AG09309 (cell line): ENCODE data around the gene EXOSC5.

Experiments
- DNase-seq: peaks from one replicate; pipeline ENCODE4 v3.0.0-alpha.2; 2010; ENCODE audit warnings: low read depth
- H3K4me3 ChIP-seq: 2 replicates; pipeline ENCODE4 v1.5.1; 2011; ENCODE audit warnings: mild to moderate bottlenecking, low read depth, low read length, moderate library complexity; ENCODE audit not compliant: control insufficient read depth
- CTCF ChIP-seq: IDR thresholded peaks from 2 replicates; pipeline ENCODE4 v1.5.1; 2011; ENCODE audit warnings: mild to moderate bottlenecking, low read depth, low read length, inconsistent platforms; ENCODE audit not compliant: insufficient read depth, control insufficient read depth; ENCODE audit errors: missing control alignments

The EXOSC5 gene

DNA sequence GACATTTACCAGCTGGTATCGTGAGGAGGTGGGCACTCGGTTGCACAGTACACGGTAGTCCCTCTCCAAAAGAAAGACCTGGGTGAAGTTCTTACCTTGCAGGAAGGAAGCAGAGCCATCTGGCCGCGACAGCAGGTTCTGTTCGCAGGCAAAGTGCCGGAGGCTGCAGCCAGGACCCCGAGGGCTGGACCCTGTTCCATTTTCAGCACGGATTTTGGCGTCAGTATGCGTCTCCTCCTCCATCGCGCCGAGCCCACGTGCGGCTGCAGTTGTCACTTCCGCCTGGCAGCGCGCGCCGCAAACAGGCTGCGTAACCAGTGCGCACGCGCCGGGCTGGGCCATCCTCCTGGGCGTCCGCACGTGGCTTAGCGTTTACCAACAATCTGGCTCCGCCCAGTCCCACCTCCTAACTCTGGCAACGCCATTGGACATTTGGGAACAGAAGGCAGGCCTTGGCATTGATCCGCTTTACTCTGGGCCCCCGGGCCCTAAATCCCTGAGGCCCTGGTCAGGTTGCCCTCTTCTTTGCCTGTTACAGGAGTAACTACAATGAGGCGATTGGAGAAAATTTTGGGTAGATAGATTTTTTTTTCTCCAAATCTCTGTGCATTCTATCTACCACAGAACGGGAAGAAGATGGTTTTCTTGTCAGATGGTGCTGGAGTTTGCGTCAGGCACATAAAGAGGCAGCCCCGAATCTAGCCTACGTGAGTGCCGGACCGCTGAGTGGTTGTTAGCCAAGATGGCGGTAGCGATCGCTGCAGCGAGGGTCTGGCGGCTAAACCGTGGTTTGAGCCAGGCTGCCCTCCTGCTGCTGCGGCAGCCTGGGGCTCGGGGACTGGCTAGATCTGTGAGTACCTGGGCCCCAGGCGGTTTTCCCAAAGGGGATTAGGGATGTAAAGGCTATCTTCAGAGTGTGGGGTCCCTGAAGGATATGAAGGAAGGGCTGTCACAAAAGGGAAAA lies at the start of gene EXOSC5, which contains the start of gene BCKDHA:
TSS of gene EXOSC5 (minus strand) at position 274 of the 964 bp plus-strand sequence. CDS start at position 243, 31 bp downstream.
TSS of gene BCKDHA (plus strand) at position 733 of the 964 bp plus-strand sequence. CDS start at position 743, 10 bp downstream.
- peak within 1 kb of the TSS; percentile 88 for H3K4me3 ChIP-seq
- TF ChIP-seq CTCF: no peak
- peak; percentile 99 for DNase-seq

GRCh38 chr19:41445575-41445974 lies 48.4 kb upstream of the EXOSC5 start:
- TF ChIP-seq CTCF: no peak
- H3K4me3 ChIP-seq: no peak overlapping the region

GRCh38 chr19:41443813-41444455 lies 46.8 kb upstream of the EXOSC5 start:
- no peak overlapping the region for H3K4me3 ChIP-seq
- DNase-seq: no peak
- TF ChIP-seq CTCF: no peak

More at GRCh38 chr19:41445575-41445974, 48.4 kb upstream of the EXOSC5 start:
- no peak for DNase-seq

DNA sequence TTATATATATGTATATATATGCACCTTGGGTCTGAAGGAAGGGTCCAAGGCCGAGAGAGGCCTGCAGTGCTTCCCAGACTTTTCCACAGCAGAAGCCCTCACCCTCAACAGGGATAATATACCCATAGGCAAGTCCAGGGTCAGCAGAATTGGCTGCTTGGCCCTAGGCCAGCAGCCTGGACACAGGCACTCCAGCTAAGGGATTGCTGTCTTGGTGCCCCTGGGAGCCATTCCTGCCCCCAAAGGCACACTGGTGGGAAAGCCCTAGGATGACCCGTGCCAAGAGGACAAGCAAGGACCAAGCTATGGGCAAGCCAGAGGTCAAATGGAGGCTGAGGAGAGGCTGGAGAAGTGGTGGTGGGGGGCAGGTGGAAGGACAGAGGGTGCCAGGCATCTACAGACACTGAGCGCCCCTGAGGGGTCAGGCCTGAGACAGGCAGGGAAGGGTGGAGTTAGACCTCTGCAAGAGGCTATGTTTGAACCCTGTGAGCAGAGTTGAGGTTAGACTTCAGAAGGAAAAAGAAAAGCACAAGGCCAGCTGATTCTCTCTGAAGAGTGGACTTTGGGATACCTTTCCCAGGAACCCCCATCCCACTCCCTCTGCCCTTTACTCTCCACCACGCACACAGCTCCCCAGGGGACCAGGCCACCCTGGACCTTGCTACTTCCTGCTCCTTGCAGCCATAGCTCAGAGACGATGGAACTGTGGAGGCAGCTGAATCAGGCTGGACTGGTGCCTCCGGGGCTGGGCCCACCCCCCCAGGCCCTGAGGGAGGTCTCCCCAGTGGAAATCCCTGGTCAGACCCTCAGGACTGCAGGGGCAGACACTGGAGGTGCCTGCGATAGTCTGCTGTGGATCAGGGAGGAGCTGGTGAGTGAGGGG lies 45.6 kb upstream of the EXOSC5 start, which contains the start of gene ERICH4:
TSS of gene ERICH4 (plus strand) at position 684 of the 883 bp plus-strand sequence. CDS start at position 698, 14 bp downstream.
- no peak within 1 kb of the TSS for H3K4me3 ChIP-seq
- TF ChIP-seq CTCF: no peak
- DNase-seq: no peak

- no peak overlapping the region for H3K4me3 ChIP-seq
- no peak for TF ChIP-seq CTCF
- no peak for DNase-seq
These were observed 44.3 kb upstream of the EXOSC5 start for GRCh38 chr19:41441321-41441945.
